22Rv1 (cell line): ENCODE results near the gene NUFIP1.

Source experiments
- H3K27ac ChIP-seq: fragments of 450-650 bp; 2 replicates; pipeline ENCODE4 v1.5.1; 2017
- CTCF ChIP-seq: fragments of 450-650 bp; IDR thresholded peaks from 2 replicates; pipeline ENCODE4 v1.5.1; 2017; ENCODE audit warnings: mild to moderate bottlenecking
- ZFX ChIP-seq: fragments of 450-650 bp; IDR thresholded peaks from 2 replicates; pipeline ENCODE4 v1.6.1; 2017; ENCODE audit warnings: antibody characterized with exemption, borderline replicate concordance

NUFIP1 gene

GRCh38 chr13:44978328-44978727, 10.9 kb downstream of the NUFIP1 start:
- no peak for TF ChIP-seq ZFX
- TF ChIP-seq CTCF = 0 out of 2 replicates have a peak, but pooled peaks have one; percentile 7
- no peak overlapping the region for H3K27ac ChIP-seq

- TF ChIP-seq ZFX (no peak), CTCF (no peak)
- H3K27ac ChIP-seq = no peak overlapping the region
Measured at GRCh38 chr13:44976949-44977583, 12.2 kb downstream of the NUFIP1 start.

- no peak for TF ChIP-seq CTCF
- no peak for TF ChIP-seq ZFX
- no peak overlapping the region for H3K27ac ChIP-seq
Measured at GRCh38 chr13:44976196-44976595, 13.1 kb downstream of the NUFIP1 start.

- no peak for TF ChIP-seq ZFX
- no peak for TF ChIP-seq CTCF
- no peak overlapping the region for H3K27ac ChIP-seq
Measured at GRCh38 chr13:44974056-44974793, 15.0 kb downstream of the NUFIP1 start.

- TF ChIP-seq CTCF (peak; percentile 85), ZFX (no peak)
- H3K27ac ChIP-seq = no peak overlapping the region
Measured at GRCh38 chr13:44972956-44973581, 16.2 kb downstream of the NUFIP1 start.

- H3K27ac ChIP-seq = no peak overlapping the region
- TF ChIP-seq ZFX (no peak), CTCF (no peak)
Measured at GRCh38 chr13:44971656-44972595, 17.3 kb downstream of the NUFIP1 start.
